ENCODE measurements around the gene FHAD1.
"Not testable (repeated sequence)": the region's sequence is repeated elsewhere in the genome, so short reads cannot be mapped to it uniquely, and the experiment has no call there.

FHAD1 gene

DNA sequence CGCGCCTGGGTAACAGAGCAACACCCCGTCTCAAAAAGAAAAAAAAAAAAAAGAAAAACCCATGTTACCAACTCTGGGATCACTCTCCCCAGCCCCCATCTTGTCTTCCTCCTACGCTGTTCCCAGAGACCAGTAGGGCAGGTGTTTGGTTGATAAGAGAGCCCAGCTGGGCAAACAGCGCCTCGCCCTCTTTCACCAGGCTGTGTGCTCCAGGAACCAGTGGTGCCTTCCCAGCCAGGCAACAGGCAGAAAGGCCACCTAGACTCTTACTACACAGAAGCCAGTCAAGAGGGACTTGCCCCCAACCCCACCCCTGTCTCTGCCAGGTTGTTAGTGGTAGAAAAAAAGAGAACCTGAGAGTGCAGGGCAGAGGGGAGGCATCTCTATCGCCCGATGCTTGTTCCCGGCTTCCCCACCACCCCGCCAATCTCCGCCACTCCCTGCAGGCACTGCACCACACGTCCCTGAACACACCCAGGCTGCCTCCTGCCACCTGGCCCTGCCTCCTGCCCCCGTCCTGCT is 177.2 kb downstream of the FHAD1 start:
- no peak for DNase-seq

- DNase-seq: no peak
Observed at GRCh38 chr1:15424981-15425380, 178.0 kb downstream of the FHAD1 start.

DNA sequence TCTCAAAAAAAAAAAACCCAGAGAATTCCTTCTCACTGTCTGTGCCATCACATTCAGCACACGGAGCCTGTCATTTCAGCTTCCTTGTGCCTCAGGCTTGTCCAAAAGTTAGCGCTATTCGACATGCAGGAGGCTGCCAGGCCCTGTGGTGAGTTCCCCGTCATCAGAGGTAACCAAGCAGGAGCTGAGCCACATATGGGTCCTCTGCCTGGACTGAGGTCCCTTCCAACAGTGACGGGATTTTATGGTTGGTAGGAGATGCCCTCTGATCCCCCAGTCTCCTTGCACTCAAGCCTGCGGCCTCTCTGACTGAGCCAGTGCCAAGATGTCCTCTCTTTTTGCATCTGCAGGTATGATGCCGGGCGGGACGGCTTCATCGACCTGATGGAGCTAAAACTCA is 178.5 kb downstream of the FHAD1 start:
- DNase-seq: no peak

- no peak for DNase-seq
Observed at GRCh38 chr1:15425958-15426357, 178.9 kb downstream of the FHAD1 start.

DNA sequence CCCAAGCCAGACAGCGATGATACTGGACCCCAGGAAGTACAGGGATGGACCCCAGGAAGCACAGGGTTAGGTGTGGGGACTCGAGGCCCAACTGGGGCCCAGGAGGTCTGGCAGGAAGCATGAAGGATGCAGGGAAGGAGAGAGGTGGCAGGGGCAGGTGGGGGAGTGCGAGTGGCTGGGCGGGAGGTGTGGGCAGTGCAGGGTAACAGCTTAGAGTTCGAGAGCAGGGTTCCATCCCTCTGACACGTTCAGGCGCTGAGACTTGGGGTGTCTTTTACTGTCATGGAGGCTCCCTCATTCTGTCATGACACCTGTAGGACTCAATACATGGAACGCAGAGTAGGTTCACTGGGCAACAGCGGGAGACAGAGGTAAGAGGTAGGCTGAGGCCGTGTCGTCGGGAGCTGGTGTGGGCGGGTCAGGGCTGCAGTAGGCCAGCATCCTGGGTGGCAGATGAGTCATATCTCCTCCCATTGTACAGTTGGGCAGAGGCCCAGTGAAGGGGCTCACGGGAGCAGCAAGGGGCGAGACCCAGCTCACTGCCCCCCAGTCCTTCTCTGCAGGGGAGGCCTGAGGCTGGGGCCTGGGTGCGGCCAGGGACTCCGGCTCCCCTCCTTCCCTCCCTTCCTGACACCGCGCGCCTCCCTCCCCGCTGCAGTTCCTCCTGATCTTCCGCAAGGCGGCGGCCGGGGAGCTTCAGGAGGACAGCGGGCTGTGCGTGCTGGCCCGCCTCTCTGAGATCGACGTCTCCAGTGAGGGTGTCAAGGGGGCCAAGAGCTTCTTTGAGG is 179.7 kb downstream of the FHAD1 start:
- no peak for DNase-seq

DNA sequence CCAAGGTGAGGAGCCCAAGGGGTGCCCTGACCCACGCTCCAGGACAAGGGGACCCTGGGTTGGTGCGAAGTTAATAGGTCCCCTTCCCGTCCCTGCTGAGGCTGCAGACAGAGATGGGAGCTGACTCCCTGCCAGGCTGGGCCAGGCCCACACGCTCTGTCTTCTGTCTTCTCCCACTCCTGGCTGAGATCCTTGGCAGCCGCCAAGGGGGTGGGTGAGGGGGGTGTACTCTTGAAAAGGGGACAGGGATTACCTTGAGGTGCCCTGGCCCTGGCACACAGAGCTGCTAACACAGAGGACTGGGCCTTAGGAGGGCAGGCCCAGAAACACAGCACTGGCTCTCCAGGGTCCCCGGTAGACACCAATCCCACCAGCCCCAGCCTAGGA is 180.2 kb downstream of the FHAD1 start:
- no peak for DNase-seq

- not testable (repeated sequence) for DNase-seq
Observed at GRCh38 chr1:15428252-15428651, 181.2 kb downstream of the FHAD1 start.

DNA sequence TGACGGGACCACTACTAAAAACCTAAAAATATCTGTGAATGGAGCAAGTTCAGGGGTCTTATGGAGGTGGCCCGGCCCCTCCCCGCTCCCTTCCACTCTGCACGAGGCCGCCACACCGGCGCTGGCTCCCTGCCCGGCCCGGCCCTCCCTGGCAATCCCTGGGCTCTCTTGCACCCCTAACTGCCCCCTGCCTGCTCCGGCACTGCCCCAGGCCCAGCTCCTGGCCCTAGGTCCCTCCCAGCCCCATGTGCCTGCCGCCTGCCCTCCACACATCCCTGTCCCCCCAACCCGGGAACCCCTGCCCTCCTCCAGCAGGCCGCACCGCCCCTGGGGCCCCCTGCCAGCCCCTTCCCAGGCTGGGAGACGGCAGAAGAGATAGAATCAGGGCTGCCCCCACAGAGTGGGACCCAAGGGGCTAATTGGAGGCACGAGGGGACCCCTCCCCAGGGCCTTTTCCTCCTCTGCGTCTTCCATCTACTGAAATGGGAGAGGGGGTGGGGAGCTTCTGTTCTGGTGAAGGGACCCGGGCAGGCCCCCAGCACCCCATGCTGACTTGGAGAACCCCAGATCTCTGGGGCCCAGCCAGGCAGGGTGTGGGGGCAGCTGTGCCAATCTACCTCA is 181.9 kb downstream of the FHAD1 start:
- DNase-seq: no peak

DNA sequence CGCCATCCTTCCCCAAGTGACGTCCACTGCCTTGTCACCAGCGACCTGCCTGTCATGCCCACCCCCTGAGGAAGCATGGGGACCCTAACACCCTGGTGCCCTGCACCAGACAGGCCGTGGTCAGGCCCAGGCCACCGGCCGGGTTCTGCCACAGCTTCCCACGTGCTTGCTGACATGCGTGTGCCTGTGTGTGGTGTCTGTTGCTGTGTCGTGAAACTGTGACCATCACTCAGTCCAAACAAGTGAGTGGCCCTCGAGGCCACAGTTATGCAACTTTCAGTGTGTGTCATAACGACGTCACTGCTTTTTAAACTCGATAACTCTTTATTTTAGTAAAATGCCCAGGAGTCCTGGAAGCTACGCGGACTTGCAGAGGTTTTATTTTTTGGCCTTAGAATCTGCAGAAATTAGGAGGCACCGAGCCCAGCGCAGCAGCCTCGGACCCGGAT is 182.7 kb downstream of the FHAD1 start:
- no peak for DNase-seq

GRCh38 chr1:15430787-15431570 is 184.0 kb downstream of the FHAD1 start:
- DNase-seq: peak; percentile 14 to 79 (median 63)

- DNase-seq: no peak
Observed at GRCh38 chr1:15431571-15431948, 184.5 kb downstream of the FHAD1 start.

GRCh38 chr1:15432324-15432723 is 185.3 kb downstream of the FHAD1 start:
- DNase-seq: no peak

DNA sequence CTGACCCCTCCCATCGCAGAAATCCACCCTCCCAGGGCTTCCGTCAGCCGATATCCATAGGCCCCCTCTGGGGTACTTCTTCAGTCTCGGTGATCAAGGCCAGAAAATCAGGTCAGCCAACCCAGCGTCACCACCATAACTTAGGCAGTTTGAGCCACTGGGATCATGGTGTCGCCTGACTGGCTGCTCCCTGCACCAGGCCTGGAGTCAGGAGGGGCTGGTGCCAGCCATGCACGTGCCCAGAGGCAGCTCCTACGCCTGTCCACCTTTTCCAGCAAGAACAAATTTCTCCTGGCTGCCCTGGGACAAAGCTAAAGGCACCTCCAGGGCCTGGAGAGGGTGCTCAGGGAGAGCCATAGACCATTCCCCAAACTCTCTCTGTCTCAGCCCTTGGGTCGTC is 186.4 kb downstream of the FHAD1 start:
- DNase-seq: no peak

DNA sequence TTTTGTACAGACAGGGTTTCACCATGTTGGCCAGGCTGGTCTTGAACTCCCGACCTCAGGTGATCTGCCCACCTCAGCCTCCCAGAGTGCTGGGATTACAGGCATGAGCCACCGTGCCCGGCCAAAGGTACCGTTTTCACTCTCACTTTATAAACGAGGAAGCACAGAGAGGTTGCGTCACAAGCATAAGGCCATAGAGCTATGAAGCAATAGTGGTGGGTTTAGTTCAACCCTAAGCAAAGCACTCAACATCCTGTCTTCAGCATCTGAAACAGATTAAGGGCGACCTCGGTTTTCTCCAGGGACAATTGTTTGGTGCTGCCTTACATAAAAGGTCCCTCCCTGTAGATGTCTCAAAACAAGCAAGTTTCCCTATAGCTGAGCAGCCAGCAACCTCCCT is 187.7 kb downstream of the FHAD1 start:
- not testable (repeated sequence) for DNase-seq

GRCh38 chr1:15435239-15436077 is 188.4 kb downstream of the FHAD1 start:
- DNase-seq: no peak

GRCh38 chr1:15436881-15437442 is 189.9 kb downstream of the FHAD1 start:
- DNase-seq: no peak

DNA sequence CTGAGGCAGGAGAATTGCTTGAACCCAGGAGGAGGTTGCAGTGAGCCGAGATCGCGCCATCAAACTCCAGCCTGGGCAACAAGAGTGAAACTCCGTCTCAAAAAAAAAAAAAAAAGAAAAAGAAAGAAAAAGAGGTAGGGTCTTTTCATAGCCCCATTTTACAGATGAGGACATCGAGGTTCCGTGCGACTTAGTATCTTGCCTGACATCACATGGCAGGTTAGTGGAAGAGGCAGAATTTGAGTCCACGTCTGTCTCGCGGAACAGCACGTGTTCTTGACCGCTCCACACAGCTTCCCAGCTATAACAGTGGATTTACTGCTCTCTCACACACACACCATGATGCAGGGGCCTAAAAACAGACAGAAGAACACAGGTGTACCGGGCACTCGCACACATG is 192.3 kb downstream of the FHAD1 start:
- DNase-seq: no peak

GRCh38 chr1:15440357-15440756 is 193.3 kb downstream of the FHAD1 start:
- DNase-seq: no peak

DNA sequence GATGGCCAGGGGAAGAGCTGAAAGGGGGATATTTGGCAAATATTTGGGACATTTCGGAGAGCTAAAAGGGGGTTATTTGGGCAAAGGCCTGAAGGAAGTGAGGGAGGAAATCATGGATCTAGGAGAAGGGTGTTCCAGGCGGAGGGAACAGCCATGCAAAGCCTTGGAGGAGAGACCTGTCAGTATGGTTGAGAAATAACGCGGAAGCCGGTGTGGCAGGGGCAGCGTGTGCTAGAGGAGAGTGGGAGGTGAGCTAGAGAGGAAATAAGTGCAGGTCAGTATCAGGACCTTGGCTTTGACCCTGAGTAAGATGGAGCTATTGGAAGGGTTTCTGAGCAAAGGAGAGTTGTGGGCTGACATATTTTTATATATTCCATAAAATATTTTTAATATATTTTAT is 194.2 kb downstream of the FHAD1 start:
- DNase-seq: no peak

- no peak for DNase-seq
Observed at GRCh38 chr1:15442119-15442518, 195.1 kb downstream of the FHAD1 start.

DNA sequence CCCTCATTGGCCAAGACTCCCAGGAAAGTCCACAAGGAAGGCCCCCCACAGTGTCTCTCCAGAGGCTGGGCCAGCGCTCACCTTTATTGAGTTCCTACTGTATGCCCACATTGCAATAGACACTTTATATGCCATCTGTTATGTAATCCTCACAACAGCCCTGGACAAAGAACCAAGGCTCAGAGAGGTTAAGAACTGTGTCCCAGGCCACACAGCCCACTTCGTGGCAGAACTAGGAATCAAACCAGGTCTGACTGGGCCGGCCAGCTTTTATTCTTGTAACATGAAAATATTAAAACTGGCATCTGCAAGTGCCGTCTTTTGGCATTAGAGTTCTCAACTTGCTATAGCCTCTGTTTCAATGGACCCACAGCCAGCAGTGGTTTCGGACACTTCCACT is 195.7 kb downstream of the FHAD1 start:
- no peak for DNase-seq

- no peak for DNase-seq
Observed at GRCh38 chr1:15443281-15443680, 196.3 kb downstream of the FHAD1 start.
